Transverse colon (tissue), 4 donors: Measurements from ENCODE around the gene CD84. TPM values are rescaled to one million over a fixed set of nuclear protein-coding genes. Genes with fewer than 3 reads are reported as not detected.
"Not testable (repeated sequence)": the region's sequence is repeated elsewhere in the genome, so short reads cannot be mapped to it uniquely, and the experiment has no call there.

Experiments used
- DNase-seq: peaks from one replicate; pipeline ENCODE4 v3.0.0-alpha.2; 2019
- H3K27ac ChIP-seq, 4 donors: fragments of 200-600 bp; sonication (generic); 2 replicates each; pipeline ENCODE4 v1.5.1; 2016 to 2018; ENCODE audit warnings: inconsistent platforms in 4 of 4
- H3K27me3 ChIP-seq: fragments of 200-600 bp; sonication (generic); 2 replicates; pipeline ENCODE4 v1.5.1; 2017; ENCODE audit warnings: inconsistent platforms
- H3K36me3 ChIP-seq, 4 donors: fragments of 200-600 bp; sonication (generic); 2 replicates each; pipeline ENCODE4 v1.5.1; 2017 to 2019; ENCODE audit warnings: inconsistent platforms in 4 of 4
- H3K4me1 ChIP-seq, 4 donors: fragments of 200-600 bp; sonication (generic); 2 replicates each; pipeline ENCODE4 v1.5.1; 2017 to 2020; ENCODE audit warnings: inconsistent platforms in 4 of 4
- H3K4me3 ChIP-seq, 4 donors: fragments of 200-600 bp; sonication (generic); 1 replicate in 1 of 4; 2 replicates in 3 of 4; pipeline versions ENCODE4 v1.5.1 to v1.6.1; 2017 to 2019; ENCODE audit warnings: inconsistent platforms in 4 of 4
- H3K9me3 ChIP-seq, 2 donors: fragments of 200-600 bp; sonication (generic); 2 replicates each; pipeline ENCODE4 v1.5.1; 2017 to 2019; ENCODE audit warnings: inconsistent platforms in 2 of 2
- CTCF ChIP-seq, 5 experiments: fragments of 200-600 bp in 3 of 5; fragments of 450-650 bp in 2 of 5; sonication (generic) in 3 of 5; IDR thresholded peaks; 1 replicate in 2 of 5; 2 replicates in 3 of 5; pipeline ENCODE4 v1.5.1; 2016 to 2017; ENCODE audit warnings: antibody characterized with exemption in 5 of 5, inconsistent platforms in 3 of 5, mild to moderate bottlenecking in 2 of 5, moderate library complexity in 1 of 5
- EP300 ChIP-seq: sonication (generic); formaldehyde crosslinking; IDR thresholded peaks from one replicate; pipeline ENCODE4 v1.6.1; 2017; ENCODE audit warnings: antibody characterized with exemption, low read depth
- POLR2A ChIP-seq: fragments of 450-650 bp; IDR thresholded peaks from one replicate; pipeline ENCODE4 v1.6.1; 2016; ENCODE audit warnings: antibody characterized with exemption, mild to moderate bottlenecking, moderate library complexity
- POLR2AphosphoS5 ChIP-seq, 3 donors: sonication (generic); formaldehyde crosslinking; IDR thresholded peaks; one replicate each; pipeline ENCODE4 v1.6.1; 2016; ENCODE audit warnings: antibody characterized with exemption in 3 of 3
- WGBS, 2 donors: methylation state at CpG; one replicate each; pipeline ENCODE4 v1.1.5; 2018; ENCODE audit warnings: low coverage in 1 of 2; 5-methylcytosine and 5-hydroxymethylcytosine counted together
- in situ Hi-C, 4 donors: fragments of 200-750 bp; cut with MboI; loops; one replicate each; pipeline versions ENCODE4 v1.15.0 to v1.15.1; 2017; ENCODE audit warnings: low sequenced_read_pairs in 3 of 4, low pct_ligation_motif_present in 1 of 4, low pct_unique_long_range_greater_than_20kb in 1 of 4
- intact Hi-C: fragments of 100-400 bp; cut with DNase I; formaldehyde crosslinking; loops from one replicate; pipeline ENCODE4 v1.15.1; 2023; ENCODE audit warnings: low total_unique reads
- total RNA-seq, 4 donors: library from RNA; depleted of rRNA; stranded (reverse); fragments of >200 nt; gene quantifications; one replicate each; pipeline ENCODE4 v1.1.0, GENCODE V29; 2016

CD84 gene
- 1 to 10 TPM; 1.4 to 8.6 (median 5.8) TPM for total RNA-seq

GRCh38 chr1:160579216-160579701 is at the start of gene CD84:
TSS of gene CD84 (minus strand) at chr1:160579496. CDS start at chr1:160579437, 59 bp downstream.
- TF ChIP-seq POLR2AphosphoS5 (IDR thresholded peaks at IDR 0.05), result peak in 2 of 3 donors; percentile 34 to 39
- no peak for TF ChIP-seq POLR2A
- no peak for TF ChIP-seq CTCF (IDR thresholded peaks at IDR 0.05)
- no peak for TF ChIP-seq EP300
- intact Hi-C loops, result no loop called here
- Histone ChIP-seq H3K36me3 (no peaks in the 10 kb centered on the region), H3K27ac (peak within 1 kb of the TSS; percentile 36 to 63 (median 50)), H3K4me3 (peak within 1 kb of the TSS in 3 of 4 donors; percentile 7 to 29 (median 15)), H3K27me3 (no peaks in the 10 kb centered on the region), H3K9me3 (no peaks in the 10 kb centered on the region), H3K4me1 (peaks cover 0 to 11% (median 0%) of the 10 kb centered on the region in 4 donors)
- in situ Hi-C loops, result no loop called here
- WGBS, 2 donors, result 34 to 36% methylated on average over 3 of the region's 3 CpGs
- DNase-seq, result no peak

- WGBS, 2 donors, result 72% methylated on average over 8 of the region's 8 CpGs; no CpG with 5 or more reads in 1 of the 2 donors
- Histone ChIP-seq H3K9me3 (no peaks in the 10 kb centered on the region), H3K27me3 (no peaks in the 10 kb centered on the region), H3K36me3 (no peaks in the 10 kb centered on the region), H3K4me1 (peaks cover 0 to 13% (median 0%) of the 10 kb centered on the region in 4 donors), H3K4me3 (no peak overlapping the region), H3K27ac (peak overlapping the region in 3 of 4 donors; percentile 1 to 51 (median 48))
- intact Hi-C loops (no loop called here), in situ Hi-C loops (no loop called here)
- TF ChIP-seq CTCF (IDR thresholded peaks at IDR 0.05), result no peak
- TF ChIP-seq POLR2A, result no peak
- TF ChIP-seq EP300, result no peak
- no peak for TF ChIP-seq POLR2AphosphoS5 (IDR thresholded peaks at IDR 0.05)
- no peak for DNase-seq
These were observed 49.5 kb upstream of the CD84 start for GRCh38 chr1:160628799-160629263.

- 84 to 91% methylated on average over 4 of the region's 4 CpGs for WGBS, 2 donors
- in situ Hi-C loops, intact Hi-C loops: not testable (repeated sequence)
These were observed 48.5 kb upstream of the CD84 start for GRCh38 chr1:160627677-160628289.

GRCh38 chr1:160626509-160627342 is 47.4 kb upstream of the CD84 start:
- no peaks in the 10 kb centered on the region for H3K27me3 ChIP-seq
- intact Hi-C loops (no loop called here), in situ Hi-C loops (no loop called here)
- DNase-seq, result no peak
- TF ChIP-seq EP300 (no peak), POLR2AphosphoS5 (IDR thresholded peaks at IDR 0.05) (no peak), POLR2A (no peak), CTCF (IDR thresholded peaks at IDR 0.05) (no peak)
- H3K27ac ChIP-seq, result peak overlapping the region in 1 of 4 donors; percentile 0
- H3K36me3 ChIP-seq, result no peaks in the 10 kb centered on the region
- peaks cover 0 to 13% (median 0%) of the 10 kb centered on the region in 4 donors for H3K4me1 ChIP-seq
- 87% methylated on average over 1 of the region's 1 CpG; no CpG with 5 or more reads in 1 of the 2 donors for WGBS, 2 donors
- H3K4me3 ChIP-seq, result no peak overlapping the region
- no peaks in the 10 kb centered on the region for H3K9me3 ChIP-seq

More at GRCh38 chr1:160627677-160628289, 48.5 kb upstream of the CD84 start:
- H3K36me3 ChIP-seq, H3K27me3 ChIP-seq, H3K4me3 ChIP-seq, H3K9me3 ChIP-seq, DNase-seq: not testable (repeated sequence)
- peaks cover 0 to 13% (median 0%) of the 10 kb centered on the region in 4 donors for H3K4me1 ChIP-seq
- H3K27ac ChIP-seq, result peak overlapping the region in 1 of 4 donors; percentile 51
